HepG2 (cell line): ENCODE data around the gene SHISA5. TPM values are rescaled to one million over a fixed set of nuclear protein-coding genes. Genes with fewer than 3 reads are reported as not detected.

ENCODE experiments used
- ATAC-seq: fragments of 200-7000 bp; cut with Tn5 transposase; 3 replicates; pipeline ENCODE4 v1.9.1; 2020; ENCODE audit warnings: mild to moderate bottlenecking, moderate library complexity
- BruUV-seq: library from RNA; stranded (reverse); fragments of 400-500 nt; replicated peaks from 2 replicates; lab custom pipeline; 2021; lab: Mats Ljungman, UMichigan
- CTCF ChIA-PET: fragments of 300-600 bp; formaldehyde crosslinking; extraction: SDS; loops from one replicate; lab custom pipeline; 2021; ENCODE audit warnings: low total read pairs, inconsistent platforms, low intra/inter-chr PET ratio; lab: Yijun Ruan, JAX
- POLR2A ChIA-PET: fragments of 350-600 bp; sonication (Branson Sonifier 250); formaldehyde crosslinking; loops from one replicate; lab custom pipeline; 2020; ENCODE audit warnings: antibody characterized with exemption, inconsistent platforms; lab: Yijun Ruan, JAX
- DNase-seq: peaks from one replicate; pipeline ENCODE4 v3.0.0-alpha.2; 2015; ENCODE audit warnings: low spot score
- FAIRE-seq: peaks from 3 replicates; lab custom pipeline; 2011; peaks lifted over from hg19 to GRCh38; lab: Jason Lieb, UNC
- H2AFZ ChIP-seq: one replicate; pipeline ENCODE4 v1.6.1; 2011; ENCODE audit warnings: low read length, inconsistent platforms
- H3K27ac ChIP-seq: fragments of 300-600 bp; 3 replicates; pipeline ENCODE4 v1.8.0; 2011; ENCODE audit warnings: mixed run types, mild to moderate bottlenecking, mixed read lengths, low read length, inconsistent platforms; ENCODE audit not compliant: insufficient read depth; ENCODE audit errors: extremely low read length
- H3K27me3 ChIP-seq, 2 experiments: fragments of 200-600 bp in 1 of 2; 2 replicates in 1 of 2; 3 replicates in 1 of 2; pipeline versions ENCODE4 v1.6.0 to v1.8.0; 2011; ENCODE audit warnings: low read length in 2 of 2, mild to moderate bottlenecking in 2 of 2, moderate library complexity in 2 of 2, inconsistent platforms in 1 of 2; ENCODE audit not compliant: insufficient read depth in 2 of 2, control insufficient read depth in 1 of 2
- H3K36me3 ChIP-seq, 2 experiments: fragments of 200-600 bp in 1 of 2; replicated peaks in 1 of 2; 2 replicates in 1 of 2; 3 replicates in 1 of 2; pipeline versions ENCODE4 v1.5.1 to v1.8.0; 2011; ENCODE audit warnings: low read length in 2 of 2, inconsistent platforms in 1 of 2; ENCODE audit not compliant: insufficient read depth in 2 of 2, control insufficient read depth in 1 of 2
- H3K4me1 ChIP-seq: 2 replicates; pipeline ENCODE4 v1.5.1; 2012; ENCODE audit warnings: low read length, inconsistent platforms; ENCODE audit not compliant: insufficient read depth
- H3K4me2 ChIP-seq: 2 replicates; pipeline ENCODE4 v1.6.0; 2011; ENCODE audit warnings: low read depth, low read length, inconsistent platforms
- H3K4me3 ChIP-seq, 3 experiments: fragments of 200-600 bp in 1 of 3; sonication (generic), shearing (Covaris generic) in 1 of 3; replicated peaks in 1 of 3; 2 replicates each; pipeline ENCODE4 v1.5.1; 2011 to 2016; ENCODE audit warnings: low read length in 3 of 3, inconsistent platforms in 2 of 3, low read depth in 2 of 3, mild to moderate bottlenecking in 2 of 3, control low read depth in 1 of 3, mixed read lengths in 1 of 3; ENCODE audit not compliant: insufficient read depth in 1 of 3
- H3K79me2 ChIP-seq: one replicate; pipeline ENCODE4 v1.6.1; 2011; ENCODE audit warnings: low read length, inconsistent platforms; ENCODE audit not compliant: insufficient read depth
- H3K9ac ChIP-seq: 2 replicates; pipeline ENCODE4 v1.6.0; 2011; ENCODE audit warnings: mild to moderate bottlenecking, low read depth, low read length, inconsistent platforms; ENCODE audit not compliant: insufficient read depth
- H3K9me3 ChIP-seq: 2 replicates; pipeline ENCODE4 v1.5.1; 2012; ENCODE audit warnings: mild to moderate bottlenecking, low read length
- H4K20me1 ChIP-seq: 2 replicates; pipeline ENCODE4 v1.6.0; 2011; ENCODE audit warnings: inconsistent platforms, mild to moderate bottlenecking, low read length, moderate library complexity; ENCODE audit not compliant: insufficient read depth
- AGO1 ChIP-seq: fragments of 200-400 bp; formaldehyde crosslinking; IDR thresholded peaks from 2 replicates; pipeline ENCODE4 v1.6.1; 2017; ENCODE audit warnings: mild to moderate bottlenecking, low read depth, low read length, moderate library complexity; ENCODE audit not compliant: poor library complexity, severe bottlenecking
- CEBPG ChIP-seq: IDR thresholded peaks from 2 replicates; pipeline ENCODE4 v1.6.1; 2016
- IRF2 ChIP-seq: IDR thresholded peaks from 2 replicates; pipeline ENCODE4 v1.6.1; 2018; ENCODE audit warnings: missing genetic modification reagents, missing compliant biosample characterization
- KAT7 ChIP-seq: IDR thresholded peaks from 2 replicates; pipeline ENCODE4 v1.6.1; 2018; ENCODE audit warnings: borderline replicate concordance, missing compliant biosample characterization
- KDM2A ChIP-seq: sonication (generic); formaldehyde crosslinking; IDR thresholded peaks from 2 replicates; pipeline ENCODE4 v1.4.0; 2020; ENCODE audit warnings: low read depth, missing genetic modification reagents, borderline replicate concordance
- KLF15 ChIP-seq: sonication (generic); formaldehyde crosslinking; IDR thresholded peaks from 2 replicates; pipeline ENCODE4 v1.8.1; 2023; ENCODE audit warnings: borderline replicate concordance, mild to moderate bottlenecking, inconsistent platforms, missing genetic modification reagents, mixed read lengths
- PAWR ChIP-seq: sonication (generic); formaldehyde crosslinking; IDR thresholded peaks from 2 replicates; pipeline ENCODE4 v1.4.0; 2020; ENCODE audit warnings: missing genetic modification reagents, mild to moderate bottlenecking, borderline replicate concordance
- RAD21 ChIP-seq: fragments of 450-650 bp; formaldehyde crosslinking; IDR thresholded peaks from 2 replicates; pipeline ENCODE4 v1.5.0; 2020; ENCODE audit warnings: mild to moderate bottlenecking
- WIZ ChIP-seq: sonication (generic); formaldehyde crosslinking; IDR thresholded peaks from 2 replicates; pipeline ENCODE4 v1.5.1; 2020; ENCODE audit warnings: mild to moderate bottlenecking, missing genetic modification reagents
- XBP1 ChIP-seq: sonication (generic); formaldehyde crosslinking; IDR thresholded peaks from 2 replicates; pipeline ENCODE4 v1.5.0; 2020; ENCODE audit warnings: missing genetic modification reagents
- XRCC5 ChIP-seq: fragments of 200-400 bp; formaldehyde crosslinking; optimal IDR thresholded peaks from 2 replicates; pipeline ENCODE3; 2017; ENCODE audit warnings: mild to moderate bottlenecking, low read length
- ZMYM4 ChIP-seq: sonication (generic); formaldehyde crosslinking; IDR thresholded peaks from 2 replicates; pipeline ENCODE4 v1.8.1; 2023; ENCODE audit warnings: mild to moderate bottlenecking, missing genetic modification reagents
- ZNF280B ChIP-seq: sonication (generic); formaldehyde crosslinking; IDR thresholded peaks from 2 replicates; pipeline ENCODE4 v1.5.0; 2020; ENCODE audit warnings: missing genetic modification reagents, mild to moderate bottlenecking, borderline replicate concordance
- ZNF292 ChIP-seq: sonication (generic); formaldehyde crosslinking; IDR thresholded peaks from 2 replicates; pipeline ENCODE4 v1.8.1; 2022; ENCODE audit warnings: mild to moderate bottlenecking, low read depth, missing genetic modification reagents, borderline replicate concordance
- ZNF44 ChIP-seq: sonication (generic); formaldehyde crosslinking; IDR thresholded peaks from 2 replicates; pipeline ENCODE4 v1.5.1; 2020; ENCODE audit warnings: mild to moderate bottlenecking, missing genetic modification reagents
- ZNF501 ChIP-seq: sonication (generic); formaldehyde crosslinking; IDR thresholded peaks from 2 replicates; pipeline ENCODE4 v1.5.1; 2020; ENCODE audit warnings: mild to moderate bottlenecking, moderate library complexity, missing genetic modification reagents
- ZNF660 ChIP-seq: sonication (generic); formaldehyde crosslinking; IDR thresholded peaks from 2 replicates; pipeline ENCODE4 v1.5.1; 2020; ENCODE audit warnings: mild to moderate bottlenecking, low read depth, missing genetic modification reagents, borderline replicate concordance
- ZNF768 ChIP-seq: sonication (generic); formaldehyde crosslinking; IDR thresholded peaks from 2 replicates; pipeline ENCODE4 v1.4.0; 2020; ENCODE audit warnings: missing genetic modification reagents
- ZNF788 ChIP-seq: sonication (generic); formaldehyde crosslinking; IDR thresholded peaks from 2 replicates; pipeline ENCODE4 v1.5.0; 2020; ENCODE audit warnings: mild to moderate bottlenecking, missing genetic modification reagents, borderline replicate concordance
- ZZZ3 ChIP-seq: sonication (generic); formaldehyde crosslinking; IDR thresholded peaks from 2 replicates; pipeline ENCODE4 v1.4.0; 2020; ENCODE audit warnings: missing genetic modification reagents, mild to moderate bottlenecking, borderline replicate concordance
- WGBS: methylation state at CpG from one replicate; pipeline ENCODE4 v1.1.6; 2017; ENCODE audit warnings: low lambda C conversion rate; 5-methylcytosine and 5-hydroxymethylcytosine counted together
- in situ Hi-C: cut with HindIII; loops from 2 replicates; pipeline ENCODE4 v1.10.0; 2017; ENCODE audit warnings: low pct_unique_long_range_greater_than_20kb; ENCODE audit not compliant: extremely low pct_ligation_motif_present
- intact Hi-C: fragments of 100-400 bp; cut with micrococcal nuclease; formaldehyde crosslinking; loops from one replicate; pipeline ENCODE4 v1.10.0; 2022; ENCODE audit not compliant: unreplicated experiment
- polyA plus RNA-seq, 8 experiments: library from polyadenylated mRNA; depleted of rRNA in 3 of 8; stranded (reverse) in 7 of 8; unstranded in 1 of 8; fragments of >200 nt; fragmentation: Illumina TruSeq in 4 of 8; extraction: Trizol in 4 of 8; gene quantifications; 2 replicates each; pipeline versions ENCODE4 v1.2.1 to v1.2.3, GENCODE V29; 2011 to 2016; ENCODE audit warnings: low read depth in 4 of 8, missing spikeins in 1 of 8, mixed read lengths in 1 of 8; ENCODE audit not compliant: insufficient read depth in 1 of 8
- total RNA-seq, 5 experiments: library from RNA; depleted of rRNA; stranded (reverse); fragments of >200 nt; fragmentation: Illumina TruSeq; extraction: Trizol; gene quantifications; 2 replicates each; pipeline ENCODE4 v1.2.3, GENCODE V29; 2016; ENCODE audit warnings: low read depth in 1 of 5
- TF ChIP-seq, protein P1 (sequence below): sonication (generic); formaldehyde crosslinking; conservative IDR thresholded peaks from 2 replicates; pipeline ENCODE4 v1.4.0; 2020; ENCODE audit warnings: missing genetic modification reagents

Gene SHISA5
- total and polyA plus RNA-seq, 2 of the 13 experiments (the other 11 are each of a cell fraction or from before 2014, with no cell fraction given), result 75.8 to 91.4 TPM

DNA sequence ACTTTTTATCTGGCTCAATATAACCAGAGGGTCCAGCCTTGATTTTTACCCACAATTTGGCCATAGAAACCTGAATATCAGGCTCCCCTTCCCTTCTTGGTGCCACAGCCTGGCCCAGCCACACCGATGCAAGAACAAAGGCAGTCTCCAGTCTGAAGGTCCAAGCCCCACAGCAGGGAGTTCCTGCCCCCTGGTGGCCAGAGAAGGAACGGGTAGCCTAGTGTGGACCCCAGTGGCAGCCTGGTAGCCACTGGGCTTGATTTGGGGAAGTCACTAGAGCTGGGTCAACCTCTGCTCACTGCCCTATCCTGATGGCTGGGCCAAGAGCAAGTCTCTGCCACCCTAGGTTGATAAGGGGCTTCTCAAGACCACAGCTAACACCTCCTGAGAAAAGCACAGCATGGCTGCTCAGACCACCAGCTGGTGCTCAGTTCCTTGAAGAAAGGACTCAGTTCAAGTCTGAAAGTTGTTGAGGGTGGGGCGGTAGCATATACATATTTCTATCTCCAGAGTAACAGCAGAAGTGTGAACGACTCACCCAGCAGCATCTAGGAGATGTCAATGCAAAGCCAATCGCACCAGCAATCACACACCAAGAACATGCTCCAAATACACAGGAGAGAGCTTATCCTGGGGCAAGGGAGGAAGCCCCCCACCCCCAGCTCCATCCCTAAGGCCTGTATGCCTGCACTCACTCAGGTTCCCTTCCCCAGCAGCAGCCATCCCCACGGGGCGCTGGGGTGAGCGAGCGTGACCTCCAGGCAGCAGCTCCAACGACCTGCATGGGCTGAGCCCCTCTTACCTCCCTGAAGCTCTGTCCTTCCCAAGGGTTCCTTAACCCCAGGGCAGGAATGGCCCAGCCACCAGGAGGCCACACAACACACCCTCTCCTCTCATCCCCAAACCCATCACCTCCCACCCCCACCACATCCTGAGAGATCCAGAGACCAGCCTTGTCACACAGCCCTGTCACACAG lies 45.0 kb upstream of the SHISA5 start:
- intact Hi-C loops (loop anchor here (1.0 to 5.0 kb wide), 2 partner anchors 42 to 84 kb away; no protein-coding TSS in a partner anchor), in situ Hi-C loops (no loop called here)
- Histone ChIP-seq H3K4me2 (no peak overlapping the region), H3K36me3 (peaks cover 31 to 80% of the 10 kb centered on the region in 2 experiments), H3K4me3 (no peak overlapping the region), H3K27ac (no peak overlapping the region), H3K4me1 (peaks cover 65% of the 10 kb centered on the region), H2AFZ (no peak overlapping the region), H3K27me3 (no peaks in the 10 kb centered on the region), H3K9ac (no peak overlapping the region), H4K20me1 (peaks cover 46% of the 10 kb centered on the region), H3K79me2 (peaks cover 35% of the 10 kb centered on the region), H3K9me3 (no peaks in the 10 kb centered on the region)
- FAIRE-seq (peak; percentile 86), DNase-seq (peak; percentile 67), ATAC-seq (peak; percentile 91)
- ChIA-PET CTCF (interaction anchor here (1.1 to 2.9 kb wide), 4 partner anchors 84 to 276 kb away, joined by 3 to 17 read pairs (median 4); partner anchors contain the start of gene NCKIPSD), POLR2A (interaction anchor here (0.6 to 2.1 kb wide), 5 partner anchors 10 to 103 kb away, joined by 4 to 10 read pairs (median 4); partner anchors contain the start of gene ATRIP)
- 80% methylated on average over 8 of the region's 10 CpGs for WGBS
- no TSS peak for BruUV-seq
- no peak for TF ChIP-seq ZNF292 (CRISPR knock-in tag)
- 0 out of 2 replicates have a peak, but pooled peaks have one; percentile 27 for TF ChIP-seq ZNF44
- TF ChIP-seq ZMYM4 (CRISPR knock-in tag), result 0 out of 2 replicates have a peak, but pooled peaks have one; percentile 26
- peak; percentile 93 for TF ChIP-seq AGO1
- TF ChIP-seq CEBPG (CRISPR knock-in tag), result no peak
- no peak for TF ChIP-seq KLF15
- TF ChIP-seq PAWR, result no peak
- peak; percentile 37; the same call in 1 of the 2 replicates for TF ChIP-seq KDM2A (CRISPR knock-in tag)
- TF ChIP-seq XRCC5, result peak; percentile 48
- peak; percentile 83 for TF ChIP-seq RAD21 (CRISPR knock-in tag)
- TF ChIP-seq ZNF660 (CRISPR knock-in tag), result no peak
- TF ChIP-seq ZNF788 (CRISPR knock-in tag), result peak; percentile 36; the same call in 1 of the 2 replicates
- TF ChIP-seq ZNF280B (CRISPR knock-in tag), result no peak
- TF ChIP-seq IRF2 (CRISPR knock-in tag), result no peak
- TF ChIP-seq WIZ (CRISPR knock-in tag), result no peak
- no peak for TF ChIP-seq ZZZ3 (CRISPR knock-in tag)
- no peak for TF ChIP-seq KAT7 (CRISPR knock-in tag)
- TF ChIP-seq XBP1 (CRISPR knock-in tag), result no peak
- TF ChIP-seq, protein P1, sequence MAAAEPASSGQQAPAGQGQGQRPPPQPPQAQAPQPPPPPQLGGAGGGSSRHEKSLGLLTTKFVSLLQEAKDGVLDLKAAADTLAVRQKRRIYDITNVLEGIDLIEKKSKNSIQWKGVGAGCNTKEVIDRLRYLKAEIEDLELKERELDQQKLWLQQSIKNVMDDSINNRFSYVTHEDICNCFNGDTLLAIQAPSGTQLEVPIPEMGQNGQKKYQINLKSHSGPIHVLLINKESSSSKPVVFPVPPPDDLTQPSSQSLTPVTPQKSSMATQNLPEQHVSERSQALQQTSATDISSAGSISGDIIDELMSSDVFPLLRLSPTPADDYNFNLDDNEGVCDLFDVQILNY (CRISPR knock-in tag), result no peak
- 0 out of 2 replicates have a peak, but pooled peaks have one; percentile 22 for TF ChIP-seq ZNF501 (CRISPR knock-in tag)
- TF ChIP-seq ZNF768, result peak; percentile 22; the same call in 1 of the 2 replicates
